ENCODE data around the gene CA11. TPM values are rescaled to one million over a fixed set of nuclear protein-coding genes. Genes with fewer than 3 reads are reported as not detected.

The CA11 gene
- total and polyA plus RNA-seq, 3 experiments from 2014 or later: 8.3 to 13.0 (median 12.7) TPM

- H3K36me3 ChIP-seq (ENCODE audit: insufficient read depth, low read length): no peaks in the 10 kb centered on the region
- Mint-ChIP-seq H3K36me3 (no peaks in the 10 kb centered on the region), H3K4me3 (no peak overlapping the region), H3K4me1 (no peaks in the 10 kb centered on the region), H3K27ac (no peak overlapping the region), H3K9me3 (no peaks in the 10 kb centered on the region), H3K27me3 (peaks cover 0 to 4% of the 10 kb centered on the region in 2 donors)
- H3K27ac ChIP-seq (ENCODE audit: low read depth, low read length): no peak overlapping the region
- ChIA-PET CTCF (no interaction called here), POLR2A (no interaction called here)
- H3K4me1 ChIP-seq (ENCODE audit: insufficient read depth, low read length): no peaks in the 10 kb centered on the region
- no peak overlapping the region for H3K4me3 ChIP-seq (ENCODE audit: low read length)
- DNase-seq: no peak
- no peaks in the 10 kb centered on the region for H3K27me3 ChIP-seq (ENCODE audit: insufficient read depth, low read length, poor library complexity, severe bottlenecking)
- no peaks in the 10 kb centered on the region for H3K9me3 ChIP-seq (ENCODE audit: low read length)
These were observed 42.5 kb downstream of the CA11 start for GRCh38 chr19:48603449-48603848.

GRCh38 chr19:48603001-48603400 is 43.0 kb downstream of the CA11 start:
- Histone ChIP-seq H3K4me3 (ENCODE audit: low read length) (no peak overlapping the region), H3K4me1 (ENCODE audit: insufficient read depth, low read length) (no peaks in the 10 kb centered on the region), H3K27me3 (ENCODE audit: insufficient read depth, low read length, poor library complexity, severe bottlenecking) (no peaks in the 10 kb centered on the region), H3K9me3 (ENCODE audit: low read length) (no peaks in the 10 kb centered on the region), H3K36me3 (ENCODE audit: insufficient read depth, low read length) (no peaks in the 10 kb centered on the region), H3K27ac (ENCODE audit: low read depth, low read length) (no peak overlapping the region)
- ChIA-PET CTCF (interaction anchor here (1.1 kb wide), 1 partner anchor 14 kb away, joined by 3 read pairs; no protein-coding TSS in a partner anchor), POLR2A (no interaction called here)
- no peak overlapping the region for H3K27ac Mint-ChIP-seq
- H3K4me3 Mint-ChIP-seq: no peak overlapping the region
- no peaks in the 10 kb centered on the region for H3K36me3 Mint-ChIP-seq
- DNase-seq: no peak
- no peaks in the 10 kb centered on the region for H3K4me1 Mint-ChIP-seq
- H3K27me3 Mint-ChIP-seq: peaks cover 0 to 4% of the 10 kb centered on the region in 2 donors
- H3K9me3 Mint-ChIP-seq: no peaks in the 10 kb centered on the region

GRCh38 chr19:48600679-48601417 is 45.1 kb downstream of the CA11 start:
- ChIA-PET CTCF (interaction anchor here (0.8 kb wide), 1 partner anchor 332 kb away, joined by 3 read pairs; no protein-coding TSS in a partner anchor), POLR2A (no interaction called here)
- no peaks in the 10 kb centered on the region for H3K9me3 Mint-ChIP-seq
- Histone ChIP-seq H3K9me3 (ENCODE audit: low read length) (no peaks in the 10 kb centered on the region), H3K4me3 (ENCODE audit: low read length) (no peak overlapping the region), H3K27ac (ENCODE audit: low read depth, low read length) (no peak overlapping the region), H3K27me3 (ENCODE audit: insufficient read depth, low read length, poor library complexity, severe bottlenecking) (no peaks in the 10 kb centered on the region), H3K36me3 (ENCODE audit: insufficient read depth, low read length) (no peaks in the 10 kb centered on the region), H3K4me1 (ENCODE audit: insufficient read depth, low read length) (peaks cover 6% of the 10 kb centered on the region)
- no peaks in the 10 kb centered on the region for H3K36me3 Mint-ChIP-seq
- no peak overlapping the region for H3K4me3 Mint-ChIP-seq
- peaks cover 0 to 4% of the 10 kb centered on the region in 2 donors for H3K27me3 Mint-ChIP-seq
- H3K4me1 Mint-ChIP-seq: peaks cover 0 to 9% (median 2%) of the 10 kb centered on the region in 3 donors
- no peak for DNase-seq
- no peak overlapping the region for H3K27ac Mint-ChIP-seq

- Histone ChIP-seq H3K4me3 (ENCODE audit: low read length) (no peak overlapping the region), H3K4me1 (ENCODE audit: insufficient read depth, low read length) (peaks cover 6% of the 10 kb centered on the region), H3K27me3 (ENCODE audit: insufficient read depth, low read length, poor library complexity, severe bottlenecking) (no peaks in the 10 kb centered on the region), H3K9me3 (ENCODE audit: low read length) (no peaks in the 10 kb centered on the region), H3K36me3 (ENCODE audit: insufficient read depth, low read length) (no peaks in the 10 kb centered on the region), H3K27ac (ENCODE audit: low read depth, low read length) (no peak overlapping the region)
- DNase-seq: no peak
- Mint-ChIP-seq H3K9me3 (no peaks in the 10 kb centered on the region), H3K27me3 (peaks cover 0 to 4% of the 10 kb centered on the region in 2 donors), H3K4me3 (no peak overlapping the region), H3K27ac (peak overlapping the region in 1 of 8 donors; percentile 14), H3K36me3 (peaks cover 0 to 2% (median 0%) of the 10 kb centered on the region in 3 donors), H3K4me1 (peaks cover 4 to 14% (median 5%) of the 10 kb centered on the region in 3 donors)
- ChIA-PET CTCF (no interaction called here), POLR2A (no interaction called here)
These were observed 46.8 kb downstream of the CA11 start for GRCh38 chr19:48598996-48599700.

GRCh38 chr19:48596679-48597465 is 49.1 kb downstream of the CA11 start:
- peaks cover 6% of the 10 kb centered on the region for H3K4me1 ChIP-seq (ENCODE audit: insufficient read depth, low read length)
- Mint-ChIP-seq H3K4me3 (peak overlapping the region; percentile 62 to 83 (median 68)), H3K27ac (peak overlapping the region; percentile 69 to 90 (median 82)), H3K36me3 (peaks cover 0 to 2% (median 0%) of the 10 kb centered on the region in 3 donors), H3K27me3 (peaks cover 0 to 4% of the 10 kb centered on the region in 2 donors), H3K4me1 (peaks cover 4 to 18% (median 5%) of the 10 kb centered on the region in 3 donors), H3K9me3 (no peaks in the 10 kb centered on the region)
- CTCF ChIA-PET: no interaction called here
- POLR2A ChIA-PET: interaction anchor here (0.7 to 1.1 kb wide), 2 partner anchors 13 to 264 kb away, joined by 6 to 8 read pairs; no protein-coding TSS in a partner anchor
- no peaks in the 10 kb centered on the region for H3K27me3 ChIP-seq (ENCODE audit: insufficient read depth, low read length, poor library complexity, severe bottlenecking)
- H3K27ac ChIP-seq (ENCODE audit: low read depth, low read length): peak overlapping the region; percentile 43
- peak; percentile 18 to 60 (median 43) for DNase-seq
- no peaks in the 10 kb centered on the region for H3K9me3 ChIP-seq (ENCODE audit: low read length)
- peak overlapping the region; percentile 34 for H3K4me3 ChIP-seq (ENCODE audit: low read length)
- H3K36me3 ChIP-seq (ENCODE audit: insufficient read depth, low read length): no peaks in the 10 kb centered on the region

GRCh38 chr19:48596237-48596636 is 49.8 kb downstream of the CA11 start:
- POLR2A ChIA-PET: no interaction called here
- peak overlapping the region in 4 of 8 donors; percentile 55 to 83 (median 76) for H3K27ac Mint-ChIP-seq

GRCh38 chr19:48595833-48596232 is 50.2 kb downstream of the CA11 start:
- Mint-ChIP-seq H3K27ac (peak overlapping the region in 3 of 8 donors; percentile 10 to 76 (median 33)), H3K36me3 (peaks cover 0 to 2% (median 0%) of the 10 kb centered on the region in 3 donors), H3K4me1 (peaks cover 4 to 18% (median 5%) of the 10 kb centered on the region in 3 donors), H3K9me3 (no peaks in the 10 kb centered on the region), H3K27me3 (peaks cover 0 to 4% of the 10 kb centered on the region in 2 donors), H3K4me3 (peak overlapping the region in 3 of 7 donors; percentile 17 to 58 (median 37))
- H3K36me3 ChIP-seq (ENCODE audit: insufficient read depth, low read length): no peaks in the 10 kb centered on the region
- DNase-seq: no peak
- no peak overlapping the region for H3K4me3 ChIP-seq (ENCODE audit: low read length)
- H3K27ac ChIP-seq (ENCODE audit: low read depth, low read length): no peak overlapping the region
- no peaks in the 10 kb centered on the region for H3K27me3 ChIP-seq (ENCODE audit: insufficient read depth, low read length, poor library complexity, severe bottlenecking)
- ChIA-PET CTCF (interaction anchor here (1.1 to 1.6 kb wide), 4 partner anchors 12 to 262 kb away, joined by 3 to 8 read pairs (median 6); no protein-coding TSS in a partner anchor), POLR2A (interaction anchor here (0.8 kb wide), 1 partner anchor 82 kb away, joined by 3 read pairs; no protein-coding TSS in a partner anchor)
- no peaks in the 10 kb centered on the region for H3K9me3 ChIP-seq (ENCODE audit: low read length)
- H3K4me1 ChIP-seq (ENCODE audit: insufficient read depth, low read length): peaks cover 6% of the 10 kb centered on the region

More at GRCh38 chr19:48596237-48596636, 49.8 kb downstream of the CA11 start:
- Histone ChIP-seq H3K4me1 (ENCODE audit: insufficient read depth, low read length) (peaks cover 6% of the 10 kb centered on the region), H3K27ac (ENCODE audit: low read depth, low read length) (no peak overlapping the region), H3K36me3 (ENCODE audit: insufficient read depth, low read length) (no peaks in the 10 kb centered on the region), H3K4me3 (ENCODE audit: low read length) (no peak overlapping the region), H3K27me3 (ENCODE audit: insufficient read depth, low read length, poor library complexity, severe bottlenecking) (no peaks in the 10 kb centered on the region), H3K9me3 (ENCODE audit: low read length) (no peaks in the 10 kb centered on the region)
- H3K27me3 Mint-ChIP-seq: peaks cover 0 to 4% of the 10 kb centered on the region in 2 donors
- no peak for DNase-seq
- H3K4me1 Mint-ChIP-seq: peaks cover 4 to 18% (median 5%) of the 10 kb centered on the region in 3 donors
- CTCF ChIA-PET: interaction anchor here (1.5 kb wide), 1 partner anchor 12 kb away, joined by 6 read pairs; no protein-coding TSS in a partner anchor
- H3K9me3 Mint-ChIP-seq: no peaks in the 10 kb centered on the region
- peak overlapping the region in 4 of 7 donors; percentile 26 to 54 (median 38) for H3K4me3 Mint-ChIP-seq
- H3K36me3 Mint-ChIP-seq: peaks cover 0 to 2% (median 0%) of the 10 kb centered on the region in 3 donors

All from CD8-positive, alpha-beta memory T cell (primary cell).